Fibroblast of lung (primary cell): ENCODE measurements around the gene DDOST. TPM values are rescaled to one million over a fixed set of nuclear protein-coding genes. Genes with fewer than 3 reads are reported as not detected.

Experiments used
- DNase-seq, 2 donors: peaks; one replicate each; pipeline versions ENCODE4 v3.0.0 to v3.0.0-alpha.2; 2010; ENCODE audit warnings: low read depth in 2 of 2
- H2AFZ ChIP-seq: 2 replicates; pipeline ENCODE4 v1.5.1; 2012; ENCODE audit warnings: low read length, control low read depth, inconsistent platforms
- H3K27ac ChIP-seq: 2 replicates; pipeline ENCODE4 v1.5.1; 2011; ENCODE audit warnings: low read length, control low read depth; ENCODE audit not compliant: insufficient read depth
- H3K27me3 ChIP-seq: 2 replicates; pipeline ENCODE4 v1.5.1; 2011; ENCODE audit warnings: mild to moderate bottlenecking, low read length; ENCODE audit not compliant: control insufficient read depth, insufficient read depth
- H3K36me3 ChIP-seq: 2 replicates; pipeline ENCODE4 v1.5.1; 2011; ENCODE audit warnings: low read length; ENCODE audit not compliant: control insufficient read depth, insufficient read depth
- H3K4me1 ChIP-seq: 2 replicates; pipeline ENCODE4 v1.5.1; 2011; ENCODE audit warnings: low read length; ENCODE audit not compliant: control insufficient read depth, insufficient read depth; ENCODE audit errors: extremely low read depth
- H3K4me2 ChIP-seq: 2 replicates; pipeline ENCODE4 v1.5.1; 2011; ENCODE audit warnings: low read length, control low read depth; ENCODE audit not compliant: insufficient read depth; ENCODE audit errors: extremely low read depth
- H3K4me3 ChIP-seq, 4 experiments: fragments of 200-600 bp in 1 of 4; sonication (generic) in 1 of 4; replicated peaks in 1 of 4; 2 replicates each; pipeline ENCODE4 v1.5.1; 2011 to 2016; ENCODE audit warnings: low read length in 4 of 4, low read depth in 3 of 4, mild to moderate bottlenecking in 3 of 4, control low read depth in 2 of 4, inconsistent platforms in 1 of 4, mixed read lengths in 1 of 4; ENCODE audit not compliant: insufficient read depth in 1 of 4; ENCODE audit errors: control extremely low read depth in 1 of 4
- H3K79me2 ChIP-seq: 2 replicates; pipeline ENCODE4 v1.5.1; 2012; ENCODE audit warnings: mild to moderate bottlenecking, low read length, inconsistent platforms; ENCODE audit not compliant: control insufficient read depth, insufficient read depth
- H3K9ac ChIP-seq: 2 replicates; pipeline ENCODE4 v1.5.1; 2011; ENCODE audit warnings: mild to moderate bottlenecking, low read length, control low read depth; ENCODE audit not compliant: insufficient read depth
- H3K9me3 ChIP-seq: 2 replicates; pipeline ENCODE4 v1.5.1; 2012; ENCODE audit warnings: low read depth, low read length; ENCODE audit not compliant: control insufficient read depth, insufficient read depth
- H4K20me1 ChIP-seq: 2 replicates; pipeline ENCODE4 v1.5.1; 2011; ENCODE audit warnings: low read length; ENCODE audit not compliant: control insufficient read depth, insufficient read depth; ENCODE audit errors: extremely low read depth
- EZH2 ChIP-seq: IDR thresholded peaks from 2 replicates; pipeline ENCODE4 v1.5.1; 2012; ENCODE audit warnings: low read length, control low read depth, mild to moderate bottlenecking; ENCODE audit errors: missing control alignments
- polyA plus RNA-seq, 2 donors: library from polyadenylated mRNA; depleted of rRNA in 1 of 2; stranded (reverse) in 1 of 2; unstranded in 1 of 2; fragments of >200 nt; gene quantifications; 2 replicates each; pipeline ENCODE4 v1.2.1, GENCODE V29; 2011 to 2012; ENCODE audit warnings: missing spikeins in 1 of 2
- total RNA-seq: library from RNA; depleted of rRNA; stranded (reverse); fragments of >200 nt; gene quantifications from 2 replicates; pipeline ENCODE4 v1.2.1, GENCODE V29; 2014
- TF ChIP-seq, protein P1 (sequence below), 2 donors: IDR thresholded peaks in 1 of 2; conservative IDR thresholded peaks in 1 of 2; 1 replicate in 1 of 2; 2 replicates in 1 of 2; pipeline ENCODE4 v1.5.1; 2011 to 2012; ENCODE audit warnings: low read length in 2 of 2, control low read depth in 1 of 2, inconsistent platforms in 1 of 2, low read depth in 1 of 2, mild to moderate bottlenecking in 1 of 2

The DDOST gene
- total and polyA plus RNA-seq, 2 donors (not counting 1 experiment from before 2014, with no cell fraction given) = 319 to 372 TPM

DNA sequence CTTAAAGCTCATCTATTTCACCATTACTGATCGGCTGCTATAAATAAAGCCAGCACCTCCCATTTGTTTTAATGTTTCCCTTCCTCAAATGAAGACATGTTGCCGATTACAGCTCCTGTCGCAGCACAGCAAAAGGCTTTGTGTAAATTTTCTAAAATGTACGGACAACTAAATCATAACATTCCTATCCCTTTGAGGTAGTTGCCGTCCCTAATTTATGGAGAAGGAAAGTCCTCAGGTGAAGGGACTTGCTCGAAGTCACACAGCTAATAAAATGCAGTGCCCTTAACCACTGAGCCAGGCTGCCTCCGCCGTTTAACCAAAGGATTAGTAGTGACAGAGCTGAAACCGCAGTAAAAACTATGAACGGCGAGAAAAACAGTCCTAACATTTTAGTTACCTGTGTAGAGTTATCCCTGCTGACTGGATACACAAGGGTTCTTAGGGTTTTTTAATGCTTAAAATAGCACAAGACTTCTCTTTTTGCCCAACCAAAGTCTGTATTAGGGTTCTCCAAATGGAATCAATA is 27.0 kb downstream of the DDOST start:
- TF ChIP-seq, protein P1, sequence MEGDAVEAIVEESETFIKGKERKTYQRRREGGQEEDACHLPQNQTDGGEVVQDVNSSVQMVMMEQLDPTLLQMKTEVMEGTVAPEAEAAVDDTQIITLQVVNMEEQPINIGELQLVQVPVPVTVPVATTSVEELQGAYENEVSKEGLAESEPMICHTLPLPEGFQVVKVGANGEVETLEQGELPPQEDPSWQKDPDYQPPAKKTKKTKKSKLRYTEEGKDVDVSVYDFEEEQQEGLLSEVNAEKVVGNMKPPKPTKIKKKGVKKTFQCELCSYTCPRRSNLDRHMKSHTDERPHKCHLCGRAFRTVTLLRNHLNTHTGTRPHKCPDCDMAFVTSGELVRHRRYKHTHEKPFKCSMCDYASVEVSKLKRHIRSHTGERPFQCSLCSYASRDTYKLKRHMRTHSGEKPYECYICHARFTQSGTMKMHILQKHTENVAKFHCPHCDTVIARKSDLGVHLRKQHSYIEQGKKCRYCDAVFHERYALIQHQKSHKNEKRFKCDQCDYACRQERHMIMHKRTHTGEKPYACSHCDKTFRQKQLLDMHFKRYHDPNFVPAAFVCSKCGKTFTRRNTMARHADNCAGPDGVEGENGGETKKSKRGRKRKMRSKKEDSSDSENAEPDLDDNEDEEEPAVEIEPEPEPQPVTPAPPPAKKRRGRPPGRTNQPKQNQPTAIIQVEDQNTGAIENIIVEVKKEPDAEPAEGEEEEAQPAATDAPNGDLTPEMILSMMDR (conservative IDR thresholded peaks at IDR 0.05 in 1 of 2, IDR thresholded peaks at IDR 0.05 in 1 of 2; ENCODE audit: low read depth in 1 of 2, low read length in 2 of 2) = no peak
- no peak for TF ChIP-seq EZH2
- peak in 1 of 2 donors; percentile 17 for DNase-seq

DNA sequence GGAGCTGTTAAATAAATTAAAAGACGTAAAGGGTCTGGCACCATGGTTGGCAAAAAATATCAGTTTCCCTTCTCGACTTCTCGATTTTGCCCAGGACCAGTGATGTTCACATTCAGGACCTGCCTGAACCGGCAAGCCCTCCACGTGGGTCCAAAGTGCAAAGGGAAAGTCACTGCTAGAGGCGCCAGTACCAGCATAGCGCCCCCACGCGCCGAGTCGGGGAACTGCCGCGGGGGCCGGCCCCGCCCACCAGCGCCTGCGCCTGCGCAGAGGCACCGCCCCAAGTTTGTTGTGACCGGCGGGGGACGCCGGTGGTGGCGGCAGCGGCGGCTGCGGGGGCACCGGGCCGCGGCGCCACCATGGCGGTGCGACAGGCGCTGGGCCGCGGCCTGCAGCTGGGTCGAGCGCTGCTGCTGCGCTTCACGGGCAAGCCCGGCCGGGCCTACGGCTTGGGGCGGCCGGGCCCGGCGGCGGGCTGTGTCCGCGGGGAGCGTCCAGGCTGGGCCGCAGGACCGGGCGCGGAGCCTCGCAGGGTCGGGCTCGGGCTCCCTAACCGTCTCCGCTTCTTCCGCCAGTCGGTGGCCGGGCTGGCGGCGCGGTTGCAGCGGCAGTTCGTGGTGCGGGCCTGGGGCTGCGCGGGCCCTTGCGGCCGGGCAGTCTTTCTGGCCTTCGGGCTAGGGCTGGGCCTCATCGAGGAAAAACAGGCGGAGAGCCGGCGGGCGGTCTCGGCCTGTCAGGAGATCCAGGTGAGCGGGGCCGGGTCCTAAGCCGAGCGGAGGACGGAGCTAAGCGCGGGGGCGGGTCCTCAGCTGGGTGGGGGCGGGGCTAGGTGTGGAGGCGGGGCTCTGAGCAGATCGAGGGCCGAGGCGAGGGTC is 27.7 kb downstream of the DDOST start, which contains the start of gene PINK1:
Gene PINK1 (plus strand): TSS at position 269 of the 875 bp plus-strand sequence. CDS start 91 bp downstream, at position 360.
- TF ChIP-seq, protein P1 (conservative IDR thresholded peaks at IDR 0.05 in 1 of 2, IDR thresholded peaks at IDR 0.05 in 1 of 2; ENCODE audit: low read depth in 1 of 2, low read length in 2 of 2) = peak; percentile 75 to 82
- no peak for TF ChIP-seq EZH2
- Histone ChIP-seq H3K79me2 (no peaks in the 10 kb centered on the region), H3K4me3 (peak within 1 kb of the TSS; percentile 79 to 96 (median 86)), H4K20me1 (no peaks in the 10 kb centered on the region), H3K36me3 (no peaks in the 10 kb centered on the region), H3K9ac (peak within 1 kb of the TSS; percentile 79), H3K4me2 (peak within 1 kb of the TSS; percentile 100), H3K4me1 (peaks cover 4% of the 10 kb centered on the region), H3K27ac (peak within 1 kb of the TSS; percentile 65), H3K9me3 (no peaks in the 10 kb centered on the region), H2AFZ (peak within 1 kb of the TSS; percentile 83), H3K27me3 (no peaks in the 10 kb centered on the region)
- peak; percentile 62 to 66 for DNase-seq

More for the DNA sequence above, 27.0 kb downstream of the DDOST start:
- Histone ChIP-seq H2AFZ (peak overlapping the region; percentile 83), H3K4me1 (peaks cover 4% of the 10 kb centered on the region), H3K9ac (peak overlapping the region; percentile 79), H3K79me2 (no peaks in the 10 kb centered on the region), H3K27me3 (no peaks in the 10 kb centered on the region), H4K20me1 (no peaks in the 10 kb centered on the region), H3K4me3 (peak overlapping the region; percentile 79 to 96 (median 86)), H3K9me3 (no peaks in the 10 kb centered on the region), H3K27ac (no peak overlapping the region), H3K4me2 (peak overlapping the region; percentile 100), H3K36me3 (no peaks in the 10 kb centered on the region)

DNA sequence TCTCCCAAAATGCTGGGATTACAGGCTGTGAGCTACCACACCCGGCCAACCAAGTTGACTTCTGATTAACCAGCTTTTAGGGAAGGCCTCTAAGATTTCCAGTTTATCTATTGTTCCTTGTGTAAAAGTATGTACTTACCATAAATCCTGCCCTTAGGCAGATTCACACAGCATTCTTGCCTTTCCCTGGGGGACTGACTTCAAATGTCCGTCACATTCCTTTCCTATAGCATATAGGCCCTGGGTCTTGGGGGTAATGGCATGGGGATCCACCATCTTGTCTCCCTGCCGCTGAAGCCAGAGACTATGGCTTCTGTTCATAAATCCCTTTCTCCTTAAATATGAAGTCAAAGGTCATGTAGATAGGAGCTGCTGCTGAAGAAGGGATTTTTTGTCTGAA is 28.8 kb downstream of the DDOST start:
- Histone ChIP-seq H3K4me2 (no peak overlapping the region), H3K9ac (no peak overlapping the region), H2AFZ (no peak overlapping the region), H4K20me1 (no peaks in the 10 kb centered on the region), H3K4me3 (no peak overlapping the region), H3K4me1 (peaks cover 4% of the 10 kb centered on the region), H3K27ac (no peak overlapping the region), H3K27me3 (no peaks in the 10 kb centered on the region), H3K79me2 (no peaks in the 10 kb centered on the region), H3K36me3 (no peaks in the 10 kb centered on the region), H3K9me3 (no peaks in the 10 kb centered on the region)
- TF ChIP-seq EZH2 = no peak
- TF ChIP-seq, protein P1 (conservative IDR thresholded peaks at IDR 0.05 in 1 of 2, IDR thresholded peaks at IDR 0.05 in 1 of 2; ENCODE audit: low read depth in 1 of 2, low read length in 2 of 2) = no peak
- no peak for DNase-seq
